HEK293 (cell line): Measurements from ENCODE around the gene VN1R4.
"Not testable (repeated sequence)": the region's sequence is repeated elsewhere in the genome, so short reads cannot be mapped to it uniquely, and the experiment has no call there.

Source experiments
- CTCF ChIA-PET: fragments of 350-600 bp; formaldehyde crosslinking; extraction: SDS; loops from one replicate; lab custom pipeline; 2021; ENCODE audit warnings: antibody characterized with exemption; lab: Yijun Ruan, JAX
- POLR2A ChIA-PET: fragments of 300-600 bp; formaldehyde crosslinking; extraction: SDS; loops from one replicate; lab custom pipeline; 2020; ENCODE audit warnings: antibody characterized with exemption, inconsistent platforms; lab: Yijun Ruan, JAX
- H3K27ac ChIP-seq: fragments of 200-500 bp; sonication (Bioruptor generic); 2 replicates; pipeline ENCODE4 v1.5.1; 2014; ENCODE audit warnings: low read depth, low read length, control low read depth, inconsistent platforms; ENCODE audit errors: extremely low read depth
- H3K36me3 ChIP-seq, 2 experiments: fragments of 200-500 bp in 1 of 2; sonication (Bioruptor generic) in 1 of 2; 1 replicate in 1 of 2; 2 replicates in 1 of 2; pipeline ENCODE4 v1.5.1; 2014 to 2017; ENCODE audit warnings: inconsistent platforms in 2 of 2, low read length in 2 of 2; ENCODE audit not compliant: control insufficient read depth in 2 of 2, insufficient read depth in 1 of 2
- H3K4me1 ChIP-seq: fragments of 200-500 bp; sonication (Bioruptor generic); 2 replicates; pipeline ENCODE4 v1.5.1; 2014; ENCODE audit warnings: mild to moderate bottlenecking, low read length, inconsistent platforms; ENCODE audit not compliant: control insufficient read depth, insufficient read depth
- H3K4me3 ChIP-seq: 2 replicates; pipeline ENCODE4 v1.5.1; 2011; ENCODE audit warnings: low read depth, mild to moderate bottlenecking, control low read depth, low read length, moderate library complexity
- H3K9me3 ChIP-seq: fragments of 200-500 bp; sonication (Bioruptor generic); 2 replicates; pipeline ENCODE4 v1.5.1; 2014; ENCODE audit warnings: low read depth, low read length, inconsistent platforms; ENCODE audit not compliant: control insufficient read depth, insufficient read depth
- ATF2 ChIP-seq: fragments of 450-650 bp; formaldehyde crosslinking; IDR thresholded peaks from 2 replicates; pipeline ENCODE4 v1.5.1; 2016; ENCODE audit warnings: missing biosample characterization, missing genetic modification characterization, low read depth
- BCL11A ChIP-seq: fragments of 450-650 bp; formaldehyde crosslinking; IDR thresholded peaks from 2 replicates; pipeline ENCODE4 v1.5.1; 2016; ENCODE audit warnings: low read depth, missing biosample characterization, missing genetic modification characterization
- CTCF ChIP-seq: fragments of 450-650 bp; formaldehyde crosslinking; IDR thresholded peaks from 2 replicates; pipeline ENCODE4 v1.5.1; 2016; ENCODE audit warnings: missing biosample characterization, missing genetic modification characterization
- GLIS1 ChIP-seq: fragments of 450-650 bp; formaldehyde crosslinking; IDR thresholded peaks from 2 replicates; pipeline ENCODE4 v1.5.1; 2016; ENCODE audit warnings: missing biosample characterization, missing genetic modification characterization
- YY1 ChIP-seq: fragments of 450-650 bp; formaldehyde crosslinking; IDR thresholded peaks from 2 replicates; pipeline ENCODE4 v1.5.1; 2018; ENCODE audit warnings: missing biosample characterization, missing genetic modification characterization
- ZBTB11 ChIP-seq: fragments of 450-650 bp; formaldehyde crosslinking; conservative IDR thresholded peaks from 2 replicates; pipeline ENCODE4 v1.5.1; 2016; ENCODE audit warnings: low read depth, missing biosample characterization, missing genetic modification characterization
- ZFP3 ChIP-seq: fragments of 450-650 bp; formaldehyde crosslinking; IDR thresholded peaks from 2 replicates; pipeline ENCODE4 v1.5.1; 2016; ENCODE audit warnings: low read depth, missing biosample characterization, missing genetic modification characterization
- ZFP37 ChIP-seq: fragments of 450-650 bp; formaldehyde crosslinking; IDR thresholded peaks from 2 replicates; pipeline ENCODE4 v1.5.1; 2016; ENCODE audit warnings: missing biosample characterization, missing genetic modification characterization
- ZNF133 ChIP-seq: fragments of 450-650 bp; formaldehyde crosslinking; IDR thresholded peaks from 2 replicates; pipeline ENCODE4 v1.5.1; 2016; ENCODE audit warnings: missing biosample characterization, missing genetic modification characterization
- ZNF138 ChIP-seq: fragments of 450-650 bp; formaldehyde crosslinking; IDR thresholded peaks from 2 replicates; pipeline ENCODE4 v1.5.1; 2016; ENCODE audit warnings: missing biosample characterization, missing genetic modification characterization, borderline replicate concordance
- ZNF18 ChIP-seq: fragments of 450-650 bp; formaldehyde crosslinking; IDR thresholded peaks from 2 replicates; pipeline ENCODE4 v1.5.1; 2016; ENCODE audit warnings: missing biosample characterization, missing genetic modification characterization
- ZNF26 ChIP-seq: fragments of 450-650 bp; formaldehyde crosslinking; IDR thresholded peaks from 2 replicates; pipeline ENCODE4 v1.5.1; 2016; ENCODE audit warnings: missing biosample characterization, missing genetic modification characterization
- ZNF266 ChIP-seq: fragments of 450-650 bp; formaldehyde crosslinking; IDR thresholded peaks from 2 replicates; pipeline ENCODE4 v1.5.1; 2016; ENCODE audit warnings: missing biosample characterization, missing genetic modification characterization, low read depth
- ZNF354C ChIP-seq: fragments of 450-650 bp; formaldehyde crosslinking; IDR thresholded peaks from 2 replicates; pipeline ENCODE4 v1.5.1; 2016; ENCODE audit warnings: missing biosample characterization, missing genetic modification characterization, low read depth, borderline replicate concordance
- ZNF580 ChIP-seq: fragments of 450-650 bp; formaldehyde crosslinking; IDR thresholded peaks from 2 replicates; pipeline ENCODE4 v1.5.1; 2016; ENCODE audit warnings: missing biosample characterization, missing genetic modification characterization
- ZNF791 ChIP-seq: fragments of 450-650 bp; formaldehyde crosslinking; IDR thresholded peaks from 2 replicates; pipeline ENCODE4 v1.5.1; 2016; ENCODE audit warnings: missing biosample characterization, missing genetic modification characterization
- ZNF830 ChIP-seq: fragments of 450-650 bp; IDR thresholded peaks from 2 replicates; pipeline ENCODE4 v1.5.0; 2018; ENCODE audit warnings: missing biosample characterization, missing genetic modification characterization, low read depth, mild to moderate bottlenecking, moderate library complexity
- ZSCAN16 ChIP-seq: fragments of 450-650 bp; formaldehyde crosslinking; IDR thresholded peaks from 2 replicates; pipeline ENCODE4 v1.5.1; 2016; ENCODE audit warnings: missing biosample characterization, missing genetic modification characterization

VN1R4 gene

GRCh38 chr19:53267623-53268022 is at the start of gene VN1R4:
Gene VN1R4 (minus strand): TSS chr19:53267723. CDS start chr19:53267665, 58 bp downstream.
- H3K36me3 ChIP-seq, POLR2A ChIA-PET, H3K27ac ChIP-seq, H3K4me1 ChIP-seq, H3K4me3 ChIP-seq, H3K9me3 ChIP-seq: not testable (repeated sequence)
- CTCF ChIA-PET = interaction anchor here (0.8 kb wide), 1 partner anchor 526 kb away, joined by 3 read pairs; no protein-coding TSS in a partner anchor

- POLR2A ChIA-PET = no interaction called here
Measured at GRCh38 chr19:53311897-53312296, 44.4 kb upstream of the VN1R4 start.

GRCh38 chr19:53311044-53311443 is 43.5 kb upstream of the VN1R4 start:
- ChIA-PET POLR2A (no interaction called here), CTCF (interaction anchor here (0.7 kb wide), 1 partner anchor 225 kb away, joined by 3 read pairs; no protein-coding TSS in a partner anchor)
- H3K4me3 ChIP-seq = no peak overlapping the region
- H3K27ac ChIP-seq = no peak overlapping the region
- H3K36me3 ChIP-seq = no peaks in the 10 kb centered on the region
- peaks cover 3% of the 10 kb centered on the region for H3K9me3 ChIP-seq
- H3K4me1 ChIP-seq = no peaks in the 10 kb centered on the region
- TF ChIP-seq ZNF138 (no peak), ZNF354C (no peak), YY1 (tag by site-specific recombination) (no peak), ZFP3 (no peak), GLIS1 (tag by site-specific recombination) (no peak), ZNF133 (tag by site-specific recombination) (no peak), ZNF26 (tag by site-specific recombination) (no peak), BCL11A (tag by site-specific recombination) (no peak), ZFP37 (tag by site-specific recombination) (no peak), ZBTB11 (tag by site-specific recombination) (no peak), ZSCAN16 (tag by site-specific recombination) (no peak), ZNF580 (tag by site-specific recombination) (no peak), ZNF18 (tag by site-specific recombination) (no peak), CTCF (tag by site-specific recombination) (no peak), ZNF791 (tag by site-specific recombination) (no peak), ZNF830 (tag by site-specific recombination) (no peak)

More at GRCh38 chr19:53311897-53312296, 44.4 kb upstream of the VN1R4 start:
- CTCF ChIA-PET = interaction anchor here (0.6 kb wide), 1 partner anchor 805 kb away, joined by 3 read pairs; no protein-coding TSS in a partner anchor
- Histone ChIP-seq H3K36me3 (no peaks in the 10 kb centered on the region), H3K27ac (no peak overlapping the region), H3K4me3 (no peak overlapping the region), H3K9me3 (peaks cover 3% of the 10 kb centered on the region), H3K4me1 (no peaks in the 10 kb centered on the region)
- peak; percentile 77 for TF ChIP-seq ATF2 (tag by site-specific recombination)
- no peak for TF ChIP-seq ZNF266 (tag by site-specific recombination)
